Stimulated activated CD4-positive, alpha-beta T cell treated with anti-CD3 and anti-CD28 coated beads, TNF-alpha, amount 100 ng/mL, for 48 hours (primary cell): Measurements from ENCODE around the gene SCN9A.
A peak's percentile ranks its signal among the peaks of the same experiment; 100 is the strongest.
"Not testable (repeated sequence)": the region's sequence is repeated elsewhere in the genome, so short reads cannot be mapped to it uniquely, and the experiment has no call there.

Experiments used
- DNase-seq, 3 donors: peaks; one replicate each; pipeline ENCODE4 v3.0.0-alpha.2; 2020; ENCODE audit warnings: low read depth in 3 of 3

SCN9A gene

GRCh38 chr2:166242309-166242708 lies 133.4 kb downstream of the SCN9A start:
- no peak for DNase-seq

- DNase-seq = no peak
Observed at GRCh38 chr2:166240387-166241313, 135.1 kb downstream of the SCN9A start.

DNA sequence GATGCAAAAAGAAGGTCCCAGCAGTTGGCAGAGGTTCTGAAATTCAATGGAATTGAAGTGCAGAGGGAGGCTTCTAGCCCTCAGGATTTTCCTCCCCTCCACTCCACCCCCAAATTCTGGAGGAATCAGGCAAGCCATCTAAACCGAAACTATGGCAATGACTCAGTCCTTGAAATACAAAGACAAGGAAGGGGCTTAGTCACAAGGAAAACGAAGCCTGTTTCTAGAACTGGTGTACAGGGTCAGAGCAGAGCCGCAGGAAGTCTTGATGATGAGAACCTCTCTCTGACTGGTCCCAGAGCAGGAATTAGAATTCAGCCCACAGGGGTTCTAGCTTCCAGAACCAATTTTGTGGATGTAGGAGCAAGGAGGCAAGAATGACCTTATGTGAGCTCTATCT lies 136.2 kb downstream of the SCN9A start:
- DNase-seq = no peak

- no peak for DNase-seq
Observed at GRCh38 chr2:166238176-166238575, 137.6 kb downstream of the SCN9A start.

- no peak for DNase-seq
Observed at GRCh38 chr2:166234112-166234846, 141.5 kb downstream of the SCN9A start.

DNA sequence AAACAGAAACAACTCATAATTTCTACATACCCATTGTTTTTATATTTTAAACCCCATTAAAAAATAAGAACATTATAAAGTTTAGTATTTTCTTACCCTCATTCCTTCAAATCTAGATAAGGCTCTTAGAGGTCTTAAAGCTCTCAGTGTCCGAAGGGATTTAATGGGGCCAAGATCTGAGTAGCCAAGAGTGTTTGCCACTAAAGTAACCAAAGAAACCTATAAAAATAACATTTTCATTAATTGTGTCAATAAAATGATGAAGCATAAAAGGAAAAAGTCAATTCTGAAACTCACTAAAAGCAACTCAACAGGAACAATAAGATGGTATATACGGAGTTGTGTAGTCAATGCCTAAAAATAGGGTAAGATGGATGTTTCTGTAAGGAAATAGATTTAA lies 142.5 kb downstream of the SCN9A start:
- DNase-seq = no peak

DNA sequence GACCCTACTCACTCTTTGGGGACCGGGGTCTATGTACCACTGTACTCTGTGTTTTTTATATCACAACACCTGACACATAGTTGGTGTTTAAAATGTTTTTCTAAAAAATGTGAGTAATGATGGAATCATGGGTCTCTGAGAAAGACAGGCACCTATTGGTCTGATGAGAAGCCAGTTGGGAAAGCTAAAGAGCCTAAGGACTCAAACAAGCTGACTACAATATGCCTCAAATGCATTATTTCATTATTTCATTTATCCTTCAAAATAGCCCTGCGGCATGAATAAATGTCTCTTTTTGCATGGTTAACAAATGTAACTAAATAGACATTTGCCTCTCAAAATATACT lies 145.0 kb downstream of the SCN9A start:
- DNase-seq = no peak

DNA sequence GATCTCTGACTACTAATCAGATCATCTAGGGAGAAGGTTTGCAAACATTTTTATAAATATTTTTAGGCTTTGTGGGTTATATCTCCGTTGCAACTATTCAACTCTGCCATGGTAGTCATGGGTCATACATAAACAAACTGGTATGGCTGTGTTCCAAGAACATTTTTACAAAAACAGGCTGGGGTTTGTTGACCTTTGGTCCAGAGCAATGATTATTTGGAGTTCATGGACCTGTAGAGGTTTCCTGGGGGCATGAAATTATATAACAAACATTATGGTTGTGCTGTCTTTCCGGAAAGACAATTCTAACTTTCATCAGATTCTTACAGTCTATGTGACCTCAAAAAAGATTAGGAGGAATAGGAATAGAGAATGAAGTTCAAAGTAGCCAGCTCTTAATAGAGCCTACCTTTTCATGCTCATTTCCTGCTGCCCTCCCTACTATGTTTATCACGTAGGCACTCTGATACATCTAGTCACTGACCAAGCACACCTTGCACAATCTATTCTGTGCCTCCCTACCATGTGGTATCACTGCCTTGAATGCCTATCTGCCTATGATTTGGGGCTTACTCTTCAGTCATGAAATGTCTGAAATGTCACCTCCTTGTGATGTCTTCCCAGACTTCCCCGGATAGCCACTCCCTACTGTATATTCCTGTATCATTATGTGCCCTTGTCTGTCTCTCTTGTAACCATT lies 145.6 kb downstream of the SCN9A start:
- DNase-seq = no peak

GRCh38 chr2:166229678-166230023 lies 146.1 kb downstream of the SCN9A start:
- DNase-seq = no peak

GRCh38 chr2:166224197-166224596 lies 151.5 kb downstream of the SCN9A start:
- DNase-seq = no peak

GRCh38 chr2:166223298-166223697 lies 152.4 kb downstream of the SCN9A start:
- no peak for DNase-seq

GRCh38 chr2:166211079-166211478 lies 164.7 kb downstream of the SCN9A start:
- no peak for DNase-seq

DNA sequence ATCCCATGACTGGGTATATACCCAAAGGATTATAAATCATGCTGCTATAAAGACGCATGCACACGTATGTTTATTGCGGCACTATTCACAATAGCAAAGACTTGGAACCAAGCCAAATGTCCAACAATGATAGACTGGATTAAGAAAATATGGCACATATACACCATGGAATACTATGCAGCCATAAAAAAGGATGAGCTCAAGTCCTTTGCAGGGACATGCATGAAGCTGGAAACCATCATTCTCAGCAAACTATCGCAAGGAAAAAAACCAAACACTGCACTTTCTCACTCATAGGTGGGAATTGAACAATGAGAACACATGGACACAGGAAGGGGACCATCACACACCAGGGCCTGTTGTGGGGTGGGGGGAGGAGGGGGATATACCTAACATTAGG lies 165.8 kb downstream of the SCN9A start:
- DNase-seq = not testable (repeated sequence)

DNA sequence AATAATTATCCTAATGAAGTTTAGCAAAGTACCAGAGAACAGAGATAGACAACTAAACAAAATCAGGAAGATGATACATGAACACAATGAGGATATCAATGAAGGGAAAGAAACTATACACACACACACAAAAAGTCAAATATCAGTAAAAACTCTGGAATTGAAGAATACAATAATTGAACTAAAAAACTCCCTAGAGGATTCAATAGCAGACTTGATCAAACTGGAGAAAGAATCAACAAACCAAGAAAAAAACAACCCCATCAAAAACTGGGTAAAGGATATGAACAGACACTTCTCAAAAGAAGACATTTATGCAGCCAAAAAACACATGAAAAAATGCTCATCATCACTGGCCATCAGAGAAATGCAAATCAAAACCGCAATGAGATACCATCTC lies 166.4 kb downstream of the SCN9A start:
- not testable (repeated sequence) for DNase-seq

- DNase-seq = not testable (repeated sequence)
Observed at GRCh38 chr2:166206153-166206552, 169.6 kb downstream of the SCN9A start.

- no peak for DNase-seq
Observed at GRCh38 chr2:166202778-166203177, 173.0 kb downstream of the SCN9A start.

- no peak for DNase-seq
Observed at GRCh38 chr2:166197446-166197845, 178.3 kb downstream of the SCN9A start.

GRCh38 chr2:166193407-166193806 lies 182.3 kb downstream of the SCN9A start:
- no peak for DNase-seq

DNA sequence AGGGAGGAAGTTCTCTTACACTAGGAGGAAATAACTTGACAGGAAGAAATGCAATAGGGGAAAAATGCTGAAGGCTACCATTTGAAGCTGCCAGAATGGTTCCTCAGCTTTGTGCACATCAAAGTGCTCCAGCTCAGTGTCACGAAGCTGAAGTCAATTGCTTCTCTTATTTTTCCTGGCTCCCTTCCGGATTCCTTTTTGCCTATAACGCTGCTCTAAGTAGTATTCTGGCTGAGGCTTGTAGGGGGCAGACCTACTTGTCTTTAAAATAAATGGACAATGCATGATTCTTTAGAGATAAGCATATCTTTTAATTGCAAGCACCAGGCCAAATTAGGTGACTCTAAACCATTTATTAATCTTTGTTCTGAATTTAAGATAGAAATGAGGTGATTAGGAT lies 187.7 kb downstream of the SCN9A start:
- no peak for DNase-seq

- no peak for DNase-seq
Observed at GRCh38 chr2:166184789-166185188, 191.0 kb downstream of the SCN9A start.

DNA sequence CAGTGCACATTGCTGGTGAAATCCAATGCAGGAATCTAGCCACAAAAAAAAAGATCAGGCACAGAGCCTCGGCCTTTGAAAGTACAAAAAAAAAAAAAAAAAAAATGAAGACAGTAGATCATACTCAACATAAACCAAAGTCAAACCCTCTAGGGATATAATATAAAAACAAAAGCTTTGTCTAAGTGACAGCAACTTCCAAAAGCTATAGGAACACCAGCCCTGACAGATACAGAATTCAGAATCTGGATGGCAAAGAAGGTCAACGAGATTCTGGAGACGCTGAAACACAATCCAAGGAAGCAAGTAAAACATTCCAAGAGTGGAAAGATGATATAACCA lies 194.0 kb downstream of the SCN9A start:
- DNase-seq = no peak

- peak in 1 of 3 donors; percentile 5 for DNase-seq
Observed at GRCh38 chr2:166180951-166181812, 194.6 kb downstream of the SCN9A start.
